HEK293 (cell line): ENCODE results near the gene TOR3A.

Experiments used
- KLF9 ChIP-seq: fragments of 450-650 bp; formaldehyde crosslinking; IDR thresholded peaks from 2 replicates; pipeline ENCODE4 v1.5.1; 2016; ENCODE audit warnings: missing biosample characterization, missing genetic modification characterization, low read depth
- ZBTB20 ChIP-seq: fragments of 450-650 bp; formaldehyde crosslinking; IDR thresholded peaks from 2 replicates; pipeline ENCODE4 v1.5.1; 2016; ENCODE audit warnings: missing biosample characterization, missing genetic modification characterization
- ZNF175 ChIP-seq: fragments of 450-650 bp; formaldehyde crosslinking; IDR thresholded peaks from 2 replicates; pipeline ENCODE4 v1.5.1; 2016; ENCODE audit warnings: missing biosample characterization, missing genetic modification characterization
- ZNF221 ChIP-seq: fragments of 450-650 bp; formaldehyde crosslinking; IDR thresholded peaks from 2 replicates; pipeline ENCODE4 v1.5.1; 2017; ENCODE audit warnings: missing biosample characterization, missing genetic modification characterization, borderline replicate concordance
- ZNF501 ChIP-seq: fragments of 450-650 bp; formaldehyde crosslinking; IDR thresholded peaks from 2 replicates; pipeline ENCODE4 v1.5.1; 2016; ENCODE audit warnings: missing biosample characterization, missing genetic modification characterization
- ZNF621 ChIP-seq: fragments of 450-650 bp; formaldehyde crosslinking; IDR thresholded peaks from 2 replicates; pipeline ENCODE4 v1.5.1; 2017; ENCODE audit warnings: missing biosample characterization, missing genetic modification characterization
- TF ChIP-seq, protein P1 (sequence below): fragments of 450-650 bp; formaldehyde crosslinking; IDR thresholded peaks from 2 replicates; pipeline ENCODE4 v1.5.1; 2016; ENCODE audit warnings: missing biosample characterization, missing genetic modification characterization

DNA sequence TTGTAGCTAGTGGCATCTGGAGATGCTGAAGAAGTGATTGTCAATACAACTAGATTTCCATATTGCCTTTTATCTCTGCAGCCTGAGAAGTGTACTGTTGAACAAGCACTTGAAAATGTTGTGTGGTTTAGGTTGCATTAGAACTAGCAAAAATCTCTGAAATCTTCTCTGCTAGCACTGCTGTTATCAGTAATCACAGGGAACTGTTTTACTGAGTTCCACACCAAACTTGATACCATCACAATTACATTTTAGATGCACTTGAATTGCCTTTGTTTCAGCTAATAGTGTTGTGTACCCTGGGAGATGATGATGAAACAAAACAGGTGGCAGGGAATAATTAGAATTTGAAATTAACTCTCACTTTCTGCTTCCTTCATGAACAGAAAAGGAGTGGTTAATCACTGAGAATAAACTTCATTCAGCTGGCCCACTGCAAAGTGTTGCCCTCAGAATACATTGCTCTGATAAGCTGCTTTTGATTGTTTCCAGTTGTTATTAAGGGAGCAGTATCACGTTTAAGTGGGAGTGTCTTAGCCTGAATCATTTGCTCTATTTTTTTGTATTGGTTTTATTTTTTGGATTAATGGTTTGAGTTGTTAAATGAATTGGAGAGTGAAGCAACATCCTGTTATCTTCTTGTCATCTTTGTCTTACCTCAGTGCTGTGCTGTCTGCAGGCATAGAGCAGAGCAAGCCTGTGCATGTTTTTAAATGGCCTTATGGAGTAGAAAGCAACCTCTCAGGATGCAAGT is 43.2 kb upstream of the TOR3A start:
- TF ChIP-seq ZBTB20: no peak
- TF ChIP-seq ZNF621 (tag by site-specific recombination): no peak
- TF ChIP-seq ZNF221: no peak
- TF ChIP-seq ZNF501 (tag by site-specific recombination): no peak
- TF ChIP-seq ZNF175: no peak
- TF ChIP-seq, protein P1, sequence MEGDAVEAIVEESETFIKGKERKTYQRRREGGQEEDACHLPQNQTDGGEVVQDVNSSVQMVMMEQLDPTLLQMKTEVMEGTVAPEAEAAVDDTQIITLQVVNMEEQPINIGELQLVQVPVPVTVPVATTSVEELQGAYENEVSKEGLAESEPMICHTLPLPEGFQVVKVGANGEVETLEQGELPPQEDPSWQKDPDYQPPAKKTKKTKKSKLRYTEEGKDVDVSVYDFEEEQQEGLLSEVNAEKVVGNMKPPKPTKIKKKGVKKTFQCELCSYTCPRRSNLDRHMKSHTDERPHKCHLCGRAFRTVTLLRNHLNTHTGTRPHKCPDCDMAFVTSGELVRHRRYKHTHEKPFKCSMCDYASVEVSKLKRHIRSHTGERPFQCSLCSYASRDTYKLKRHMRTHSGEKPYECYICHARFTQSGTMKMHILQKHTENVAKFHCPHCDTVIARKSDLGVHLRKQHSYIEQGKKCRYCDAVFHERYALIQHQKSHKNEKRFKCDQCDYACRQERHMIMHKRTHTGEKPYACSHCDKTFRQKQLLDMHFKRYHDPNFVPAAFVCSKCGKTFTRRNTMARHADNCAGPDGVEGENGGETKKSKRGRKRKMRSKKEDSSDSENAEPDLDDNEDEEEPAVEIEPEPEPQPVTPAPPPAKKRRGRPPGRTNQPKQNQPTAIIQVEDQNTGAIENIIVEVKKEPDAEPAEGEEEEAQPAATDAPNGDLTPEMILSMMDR: no peak
- TF ChIP-seq KLF9 (tag by site-specific recombination): no peak
